NCI-H2171 (cell line): ENCODE measurements around the gene KLHL8.

Source experiments
- DNase-seq: peaks from one replicate; lab custom pipeline; 2025; lab: John Stamatoyannopoulos, UW

Gene KLHL8

GRCh38 chr4:87121341-87122065, 98.9 kb downstream of the KLHL8 start:
- DNase-seq, result no peak

GRCh38 chr4:87120411-87121162, 99.8 kb downstream of the KLHL8 start:
- DNase-seq, result no peak

- no peak for DNase-seq
These were observed 100.4 kb downstream of the KLHL8 start for GRCh38 chr4:87120010-87120409.

DNA sequence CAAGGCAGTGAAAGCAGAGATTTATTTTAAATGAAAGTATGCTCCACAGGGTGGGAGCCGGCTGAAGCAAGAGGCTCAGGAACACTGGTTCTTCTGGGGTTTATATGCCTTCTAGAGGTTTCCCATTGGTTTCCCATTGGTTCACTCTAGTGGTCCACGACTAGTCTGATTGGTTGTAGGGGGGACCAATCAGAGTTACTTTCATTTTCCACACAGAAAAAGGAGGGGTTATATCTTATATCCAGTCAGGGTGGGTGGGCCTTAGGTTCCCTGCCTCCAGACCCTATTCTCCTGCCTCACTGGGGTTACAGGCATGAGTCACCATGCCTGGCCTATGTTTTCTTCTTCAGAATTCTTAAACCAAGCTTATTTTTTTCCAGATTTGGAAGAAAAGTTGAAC, 101.6 kb downstream of the KLHL8 start:
- DNase-seq, result no peak

- DNase-seq, result no peak
These were observed 102.0 kb downstream of the KLHL8 start for GRCh38 chr4:87118421-87118820.

DNA sequence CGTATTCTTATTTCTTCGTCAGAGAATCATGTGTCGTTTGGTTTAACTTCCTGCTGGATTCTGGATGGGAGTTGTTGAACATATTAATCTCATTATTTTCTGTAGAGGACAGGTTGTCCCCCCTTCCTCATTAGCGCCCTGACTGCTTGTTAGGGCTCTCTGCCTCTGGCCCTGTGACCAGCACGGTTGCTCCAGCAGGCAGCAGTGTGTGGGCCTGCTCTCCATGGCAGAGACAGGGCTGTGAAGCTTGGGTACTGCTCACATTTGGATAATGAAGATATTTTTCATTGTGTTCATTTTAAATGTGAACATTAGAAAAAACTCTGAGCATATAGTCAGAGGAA, 102.7 kb downstream of the KLHL8 start:
- no peak for DNase-seq

DNA sequence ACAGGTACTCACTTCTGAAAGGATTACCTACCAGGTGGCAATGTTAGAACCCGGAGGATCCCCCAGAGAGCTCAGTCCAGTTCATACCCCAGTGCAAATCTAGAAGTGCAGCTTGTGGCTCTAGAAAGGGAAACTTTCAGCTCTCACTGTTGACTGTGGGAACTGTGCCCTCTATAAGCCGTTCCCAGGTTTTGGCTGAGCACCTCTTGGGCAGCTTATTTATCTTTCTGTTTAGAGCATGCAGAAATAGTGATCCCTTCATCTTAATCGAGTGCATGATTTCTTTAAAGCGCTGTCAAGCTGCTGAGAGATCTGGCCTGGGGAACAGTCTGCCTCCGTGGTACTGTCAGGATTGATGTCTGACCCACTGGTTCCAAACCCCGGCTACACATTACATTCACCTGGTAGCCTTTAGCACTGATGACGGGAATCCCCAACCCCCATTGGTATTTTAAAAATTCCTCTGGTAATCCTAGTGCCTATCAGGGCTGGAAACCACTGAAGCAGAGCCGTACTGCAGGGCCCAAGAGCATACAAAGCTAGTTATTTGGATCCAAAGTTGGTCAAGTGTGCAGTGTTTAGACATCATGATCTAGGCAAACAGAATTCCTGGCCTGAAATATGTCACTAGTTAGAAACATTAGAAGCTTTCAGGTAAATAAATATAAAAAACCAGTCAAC, 103.2 kb downstream of the KLHL8 start:
- DNase-seq, result no peak

DNA sequence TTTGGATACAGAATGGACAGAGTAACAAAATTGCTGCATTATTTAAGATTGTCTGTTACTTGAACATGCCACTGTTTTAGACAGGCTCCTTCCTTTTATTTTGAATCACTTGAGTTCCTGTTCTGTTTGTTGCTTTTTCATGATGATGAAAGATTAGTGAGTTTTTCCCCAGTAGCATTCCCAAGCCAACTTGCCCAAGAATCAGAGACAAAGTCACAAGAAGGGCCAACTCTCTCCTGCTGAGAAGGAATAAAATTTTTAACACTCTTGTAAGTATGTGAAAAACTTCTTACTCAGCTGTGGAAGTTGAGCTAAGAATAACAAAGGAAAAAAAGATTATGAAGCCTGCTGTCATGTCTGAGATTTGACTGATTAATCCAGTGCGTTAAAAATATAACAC, 104.2 kb downstream of the KLHL8 start:
- DNase-seq, result no peak

DNA sequence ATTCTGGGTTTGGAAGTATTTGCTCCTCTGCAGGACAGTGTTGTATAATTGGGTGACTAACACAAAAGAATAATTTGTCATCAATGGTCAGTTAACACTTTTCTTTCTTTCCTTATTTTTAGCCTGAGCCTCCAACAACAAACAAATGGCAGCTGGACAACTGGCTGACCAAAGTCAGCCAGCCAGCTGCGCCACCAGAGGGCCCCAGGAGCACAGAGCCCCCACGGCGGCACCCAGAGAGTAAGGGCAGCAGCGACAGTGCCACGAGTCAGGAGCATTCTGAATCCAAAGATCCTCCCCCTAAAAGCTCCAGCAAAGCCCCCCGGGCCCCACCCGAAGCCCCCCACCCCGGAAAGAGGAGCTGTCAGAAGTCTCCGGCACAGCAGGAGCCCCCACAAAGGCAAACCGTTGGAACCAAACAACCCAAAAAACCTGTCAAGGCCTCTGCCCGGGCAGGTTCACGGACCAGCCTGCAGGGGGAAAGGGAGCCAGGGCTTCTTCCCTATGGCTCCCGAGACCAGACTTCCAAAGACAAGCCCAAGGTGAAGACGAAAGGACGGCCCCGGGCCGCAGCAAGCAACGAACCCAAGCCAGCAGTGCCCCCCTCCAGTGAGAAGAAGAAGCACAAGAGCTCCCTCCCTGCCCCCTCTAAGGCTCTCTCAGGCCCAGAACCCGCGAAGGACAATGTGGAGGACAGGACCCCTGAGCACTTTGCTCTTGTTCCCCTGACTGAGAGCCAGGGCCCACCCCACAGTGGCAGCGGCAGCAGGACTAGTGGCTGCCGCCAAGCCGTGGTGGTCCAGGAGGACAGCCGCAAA, 106.0 kb downstream of the KLHL8 start:
- DNase-seq, result no peak

- no peak for DNase-seq
These were observed 108.4 kb downstream of the KLHL8 start for GRCh38 chr4:87112063-87112462.
